ENCODE data around the gene CX3CL1. TPM values are rescaled to one million over a fixed set of nuclear protein-coding genes. Genes with fewer than 3 reads are reported as not detected.

The CX3CL1 gene
- total and polyA plus RNA-seq, 9 of the 15 experiments (the other 6 are each of a cell fraction or from before 2014, with no cell fraction given) = 0.09 TPM; not detected in 8

DNA sequence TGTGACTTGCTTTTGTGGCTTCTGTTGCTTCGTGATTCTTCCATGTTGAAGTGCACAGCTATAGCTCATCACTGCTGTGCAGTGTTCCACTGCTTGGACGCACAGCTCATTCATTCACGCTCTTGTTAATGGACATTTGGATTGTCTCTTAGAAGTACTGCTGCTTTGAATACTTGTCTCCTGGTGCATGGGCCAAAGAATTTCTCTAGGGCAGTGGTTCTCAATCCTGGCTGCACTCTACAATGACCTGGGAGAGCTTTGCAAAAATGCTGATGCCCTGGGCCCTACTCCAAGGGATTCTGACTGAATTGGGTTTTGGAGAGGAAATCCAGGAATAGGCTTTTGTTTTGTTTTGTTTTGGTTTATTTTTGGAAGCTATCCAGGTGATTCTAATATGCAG lies 52.3 kb downstream of the CX3CL1 start (continued):
- TF ChIP-seq, protein P1, sequence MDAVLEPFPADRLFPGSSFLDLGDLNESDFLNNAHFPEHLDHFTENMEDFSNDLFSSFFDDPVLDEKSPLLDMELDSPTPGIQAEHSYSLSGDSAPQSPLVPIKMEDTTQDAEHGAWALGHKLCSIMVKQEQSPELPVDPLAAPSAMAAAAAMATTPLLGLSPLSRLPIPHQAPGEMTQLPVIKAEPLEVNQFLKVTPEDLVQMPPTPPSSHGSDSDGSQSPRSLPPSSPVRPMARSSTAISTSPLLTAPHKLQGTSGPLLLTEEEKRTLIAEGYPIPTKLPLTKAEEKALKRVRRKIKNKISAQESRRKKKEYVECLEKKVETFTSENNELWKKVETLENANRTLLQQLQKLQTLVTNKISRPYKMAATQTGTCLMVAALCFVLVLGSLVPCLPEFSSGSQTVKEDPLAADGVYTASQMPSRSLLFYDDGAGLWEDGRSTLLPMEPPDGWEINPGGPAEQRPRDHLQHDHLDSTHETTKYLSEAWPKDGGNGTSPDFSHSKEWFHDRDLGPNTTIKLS (IDR thresholded peaks at IDR 0.05; ENCODE audit: borderline replicate concordance, low read depth) = no peak
- TF ChIP-seq, protein P2, sequence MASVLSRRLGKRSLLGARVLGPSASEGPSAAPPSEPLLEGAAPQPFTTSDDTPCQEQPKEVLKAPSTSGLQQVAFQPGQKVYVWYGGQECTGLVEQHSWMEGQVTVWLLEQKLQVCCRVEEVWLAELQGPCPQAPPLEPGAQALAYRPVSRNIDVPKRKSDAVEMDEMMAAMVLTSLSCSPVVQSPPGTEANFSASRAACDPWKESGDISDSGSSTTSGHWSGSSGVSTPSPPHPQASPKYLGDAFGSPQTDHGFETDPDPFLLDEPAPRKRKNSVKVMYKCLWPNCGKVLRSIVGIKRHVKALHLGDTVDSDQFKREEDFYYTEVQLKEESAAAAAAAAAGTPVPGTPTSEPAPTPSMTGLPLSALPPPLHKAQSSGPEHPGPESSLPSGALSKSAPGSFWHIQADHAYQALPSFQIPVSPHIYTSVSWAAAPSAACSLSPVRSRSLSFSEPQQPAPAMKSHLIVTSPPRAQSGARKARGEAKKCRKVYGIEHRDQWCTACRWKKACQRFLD (CRISPR knock-in tag; IDR thresholded peaks at IDR 0.05) = no peak
- TF ChIP-seq HMG20B (CRISPR knock-in tag; IDR thresholded peaks at IDR 0.05) (no peak), STAT5B (CRISPR knock-in tag; IDR thresholded peaks at IDR 0.05) (no peak), SRSF7 (optimal IDR thresholded peaks at IDR 0.05; ENCODE audit: low read depth, low read length) (no peak), NFRKB (IDR thresholded peaks at IDR 0.05; ENCODE audit: low read depth) (no peak), MTF1 (CRISPR knock-in tag; IDR thresholded peaks at IDR 0.05; ENCODE audit: borderline replicate concordance) (no peak)

DNA sequence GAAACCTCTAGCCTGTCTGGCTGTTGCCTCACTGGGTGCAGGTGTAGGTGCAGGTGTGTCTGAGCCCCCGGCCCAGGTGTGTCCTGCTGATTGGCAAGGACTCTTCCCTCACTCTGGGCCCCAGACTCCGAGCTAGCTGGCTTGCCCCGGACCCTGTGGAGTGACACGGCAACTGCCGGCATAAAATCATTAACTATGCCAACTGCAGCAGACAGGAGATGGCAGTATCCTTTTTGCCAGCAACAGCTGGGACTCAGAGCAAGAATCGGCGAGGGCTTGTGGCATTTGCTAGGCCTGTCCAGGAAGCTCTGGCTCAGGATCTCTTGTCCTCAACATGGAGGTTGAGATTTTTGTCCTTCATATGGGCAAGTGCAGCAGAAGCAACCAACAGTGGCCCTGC lies 54.1 kb downstream of the CX3CL1 start:
- ChIA-PET CTCF (ENCODE audit: low intra/inter-chr PET ratio) (no interaction called here), POLR2A (interaction anchor here (0.5 kb wide), 1 partner anchor 179 kb away, joined by 3 read pairs; no protein-coding TSS in a partner anchor)
- Histone ChIP-seq H4K20me1 (replicated peaks; ENCODE audit: control insufficient read depth, insufficient read depth, low read length) (no peaks in the 10 kb centered on the region), H3K9ac (ENCODE audit: insufficient read depth in 1 of 2, low read depth in 2 of 2, low read length in 2 of 2) (peak overlapping the region in 1 of 2 experiments; percentile 46; a peak in 1 of 4 replicates), H3K9me1 (ENCODE audit: control insufficient read depth, insufficient read depth, low read length) (no peaks in the 10 kb centered on the region), H3K27me3 (ENCODE audit: control insufficient read depth in 2 of 2, insufficient read depth in 2 of 2, low read length in 2 of 2) (no peaks in the 10 kb centered on the region), H3K36me3 (ENCODE audit: control insufficient read depth, insufficient read depth, low read length) (peaks cover 39% of the 10 kb centered on the region), H3K4me1 (replicated peaks in 1 of 2; ENCODE audit: control insufficient read depth in 2 of 2, insufficient read depth in 2 of 2, low read length in 2 of 2) (peaks cover 0 to 3% of the 10 kb centered on the region in 2 experiments; a peak in 1 of 5 replicates), H3K79me2 (ENCODE audit: control insufficient read depth, insufficient read depth, low read length) (no peaks in the 10 kb centered on the region), H3K27ac (ENCODE audit: extremely low read depth, low read depth, low read length) (no peak overlapping the region), H3K4me3 (no peak overlapping the region), H3K9me3 (replicated peaks; ENCODE audit: control insufficient read depth, insufficient read depth, low read depth, low read length) (no peaks in the 10 kb centered on the region), H2AFZ (ENCODE audit: low read depth, low read length) (no peak overlapping the region), H3K4me2 (ENCODE audit: insufficient read depth, low read length) (no peak overlapping the region)
- TF ChIP-seq POLR2G (IDR thresholded peaks at IDR 0.05; ENCODE audit: low read depth, low read length) = peak; percentile 50
- no peak for TF ChIP-seq ELF1 (tag; IDR thresholded peaks at IDR 0.05)
- 91% methylated on average over 7 of the region's 7 CpGs for WGBS (ENCODE audit: insufficient coverage, low coverage, missing lambda C conversion rate)
- no peak for FAIRE-seq
- no peak for DNase-seq (ENCODE audit: extremely low read depth in 1 of 4, low spot score in 3 of 4)
- in situ Hi-C loops (cut with MboI) (no loop called here), intact Hi-C loops (cut with micrococcal nuclease) (no loop called here)
- BruUV-seq (replicated peaks) = no TSS peak
- ATAC-seq = no peak

Data from K562 (cell line).